Activated CD4-positive, alpha-beta T cell treated with anti-CD3 and anti-CD28 coated beads for 1 hour (primary cell): ENCODE data around the gene CRNN.

Source experiments
- DNase-seq: peaks from one replicate; pipeline ENCODE4 v3.0.0-alpha.2; 2020

Gene CRNN

DNA sequence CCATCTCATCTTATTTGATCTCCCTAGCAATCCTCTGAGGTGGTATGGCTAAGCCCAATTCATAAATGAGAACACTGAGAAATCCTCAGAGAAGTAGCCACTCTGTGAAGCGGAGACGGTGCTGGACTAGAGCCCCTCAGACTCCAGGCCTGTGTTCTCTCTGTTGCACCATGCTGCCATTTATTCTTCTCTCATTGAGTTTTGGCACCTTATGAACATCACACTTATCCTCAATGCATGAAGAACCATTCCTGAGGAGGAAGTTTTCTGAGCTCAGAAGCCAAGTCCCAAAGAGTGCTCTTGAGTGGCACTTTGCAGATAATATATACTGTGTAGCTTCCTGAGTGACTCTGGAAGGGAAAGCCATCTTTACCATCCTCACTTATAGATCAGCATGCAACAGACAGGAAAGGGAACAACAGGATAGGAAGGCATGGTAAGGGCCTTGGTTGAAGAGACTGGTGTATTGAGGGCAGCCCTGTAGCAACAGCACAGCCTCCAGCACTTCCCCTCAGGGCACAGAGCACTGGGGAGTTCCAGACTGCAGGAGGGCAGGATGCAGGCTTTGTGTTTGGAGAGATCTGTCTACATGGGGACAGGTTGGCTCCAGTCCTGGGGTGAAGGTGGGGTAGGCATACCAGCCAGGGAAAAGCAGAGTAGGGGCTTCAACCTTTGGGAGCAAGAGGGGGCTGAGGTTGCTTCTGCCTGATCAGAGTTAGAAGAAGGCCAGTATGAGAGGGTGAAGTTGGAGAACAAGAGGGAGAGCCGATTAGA, 1.6 kb upstream of the CRNN start:
- DNase-seq = no peak

DNA sequence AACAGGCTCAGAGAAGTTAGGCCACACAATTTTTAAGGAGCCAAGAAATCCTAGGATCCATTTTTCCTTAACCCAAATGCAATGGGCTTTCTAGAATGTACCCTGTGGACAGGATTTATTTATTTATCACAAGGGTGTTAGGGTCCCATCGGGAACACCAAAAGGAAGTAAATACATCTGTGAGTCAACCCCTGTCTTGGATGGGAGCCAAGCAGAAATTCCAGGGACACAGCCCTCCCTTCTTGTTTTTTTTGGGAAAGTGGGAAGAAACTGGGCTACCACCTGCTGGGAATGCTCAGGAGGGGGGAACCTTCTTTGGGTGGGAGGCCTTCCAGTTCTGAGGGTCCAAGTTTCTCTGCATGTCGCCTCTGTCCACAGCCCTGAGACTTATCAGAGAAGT, 1.3 kb downstream of the CRNN start:
- DNase-seq = no peak

DNA sequence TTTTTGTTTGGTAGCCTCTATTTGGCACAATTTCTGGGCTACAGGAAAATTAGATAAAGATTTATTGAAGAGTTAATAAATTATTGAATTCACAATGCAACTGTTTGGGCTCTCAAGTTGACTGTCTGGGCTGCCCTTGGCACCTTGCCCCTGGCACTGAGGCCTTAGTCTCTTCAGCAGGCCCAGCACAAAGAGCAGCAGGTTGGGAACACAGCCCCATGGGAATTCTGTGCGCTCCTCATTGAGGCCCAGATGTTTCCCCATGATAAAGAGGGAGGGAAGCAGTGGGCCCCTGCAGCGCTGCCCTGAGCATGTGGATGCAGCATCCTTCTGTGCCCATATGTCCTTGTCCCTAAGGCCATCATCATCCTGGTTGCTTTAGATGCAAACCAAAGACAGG, 2.9 kb downstream of the CRNN start:
- DNase-seq = no peak

DNA sequence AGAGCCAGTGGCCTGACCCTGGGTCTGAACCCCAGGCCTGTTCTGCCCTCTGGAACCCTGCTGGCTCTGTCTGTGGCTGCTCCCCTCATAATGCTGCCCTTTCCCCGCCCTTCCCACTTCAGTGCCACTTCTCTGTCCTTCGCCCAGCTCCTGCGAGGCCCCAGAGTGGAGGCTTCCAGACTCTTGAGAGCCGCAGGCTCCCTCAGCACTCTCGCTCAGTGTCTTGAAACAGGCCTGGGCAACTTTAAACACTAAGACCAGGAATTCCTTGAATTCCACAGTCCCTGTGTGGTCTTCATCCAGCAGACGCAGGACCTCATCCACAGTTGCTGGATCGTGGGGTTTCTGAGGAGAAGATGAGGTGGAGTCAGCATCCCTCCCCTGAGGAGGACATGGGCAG, 3.5 kb downstream of the CRNN start:
- DNase-seq = no peak

DNA sequence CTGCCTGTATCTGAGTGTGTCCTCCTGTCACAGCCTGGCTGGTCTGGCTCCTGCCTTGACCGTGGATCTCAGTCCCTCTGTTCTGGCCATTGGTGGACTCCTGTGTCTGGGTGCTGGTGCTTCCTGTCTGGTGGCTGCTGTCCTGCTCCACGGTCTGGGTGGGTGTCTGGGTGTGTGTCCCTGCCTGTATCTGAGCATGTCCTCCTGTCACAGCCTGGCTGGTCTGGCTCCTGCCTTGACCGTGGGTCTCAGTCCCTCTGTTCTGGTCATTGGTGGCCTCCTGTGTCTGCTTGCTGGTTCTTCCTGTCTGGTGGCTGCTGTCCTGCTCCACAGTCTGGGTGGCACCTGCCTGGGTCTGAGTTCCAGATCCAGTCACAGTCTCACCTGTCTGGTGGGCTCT, 4.0 kb downstream of the CRNN start:
- no peak for DNase-seq

DNA sequence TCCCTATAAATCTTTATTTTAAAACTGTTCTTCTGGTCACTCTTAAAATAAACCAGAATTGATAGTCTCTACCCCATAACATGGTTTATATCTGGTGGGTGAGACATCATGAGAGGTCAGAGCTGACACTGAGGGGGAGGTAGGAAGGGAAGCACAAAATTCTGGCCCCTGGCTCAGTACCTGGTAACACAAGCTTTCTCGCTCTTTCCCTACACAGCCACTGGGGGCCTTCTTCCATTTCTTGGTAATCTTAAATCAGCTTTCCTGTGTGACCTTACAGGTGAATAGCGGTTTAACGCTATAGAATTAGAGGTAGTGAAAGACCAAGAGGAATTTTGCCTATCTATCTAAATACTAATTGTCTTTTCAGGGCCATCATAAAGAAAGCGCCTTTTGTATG, 5.4 kb downstream of the CRNN start:
- no peak for DNase-seq

DNA sequence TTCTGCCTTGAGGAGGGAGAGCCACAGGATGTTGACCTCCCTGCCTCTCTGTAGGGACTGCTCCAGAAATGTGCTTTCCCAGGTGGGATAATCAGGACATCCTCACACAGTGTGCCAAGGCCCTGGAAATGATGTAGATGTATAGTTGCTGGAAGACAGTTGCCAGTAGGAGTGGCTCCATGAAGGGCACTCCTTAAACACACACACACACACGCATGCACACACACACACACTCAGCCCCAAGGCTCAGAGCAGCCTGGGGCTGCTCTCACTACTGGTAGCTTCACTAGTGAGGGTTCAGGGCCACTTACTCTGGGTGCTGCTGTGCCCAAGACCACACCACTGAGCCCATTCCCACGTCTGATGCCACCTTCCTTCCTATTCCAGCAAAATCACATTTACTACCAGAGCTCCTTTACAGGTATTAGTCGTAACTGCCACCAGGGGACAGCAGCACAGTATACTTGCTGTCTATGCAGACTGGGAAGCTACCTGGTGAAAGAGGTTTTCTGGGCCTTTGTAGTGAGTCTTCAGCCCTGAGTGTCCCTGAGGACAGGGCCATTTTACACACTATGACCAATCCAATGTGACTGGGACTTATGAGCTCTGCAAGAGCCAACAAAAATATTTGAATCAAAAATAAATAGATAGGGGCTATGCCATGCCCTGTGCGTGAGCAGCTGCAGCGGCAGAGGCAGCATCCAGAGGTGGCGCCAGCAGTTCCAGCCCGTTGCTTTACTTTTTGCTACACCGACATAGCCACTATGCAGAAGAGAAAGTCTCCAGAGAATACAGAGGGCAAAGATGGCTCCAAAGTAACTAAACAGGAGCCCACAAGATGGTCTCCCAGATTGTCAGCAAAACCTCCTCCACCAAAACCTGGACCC, 15.0 kb downstream of the CRNN start:
- DNase-seq = no peak

DNA sequence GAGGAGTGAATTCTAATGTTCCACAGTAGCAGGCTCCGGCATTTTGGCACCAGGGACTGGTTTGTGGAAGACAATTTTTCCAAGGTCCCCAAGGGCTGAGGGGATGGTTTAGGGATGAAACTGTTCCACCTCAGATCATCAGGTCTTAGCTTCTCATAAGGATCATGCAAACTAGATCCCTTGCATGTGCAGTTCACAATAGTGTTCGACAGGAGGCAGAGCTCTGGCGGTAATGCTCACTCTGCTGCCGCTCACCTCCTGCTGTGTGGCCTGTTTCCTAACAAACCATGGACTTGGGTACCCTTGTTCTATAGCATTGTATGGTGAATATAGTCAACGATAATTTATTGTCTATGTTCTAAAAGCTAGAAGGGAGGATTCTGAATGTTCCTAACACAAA, 16.6 kb downstream of the CRNN start:
- DNase-seq = no peak

DNA sequence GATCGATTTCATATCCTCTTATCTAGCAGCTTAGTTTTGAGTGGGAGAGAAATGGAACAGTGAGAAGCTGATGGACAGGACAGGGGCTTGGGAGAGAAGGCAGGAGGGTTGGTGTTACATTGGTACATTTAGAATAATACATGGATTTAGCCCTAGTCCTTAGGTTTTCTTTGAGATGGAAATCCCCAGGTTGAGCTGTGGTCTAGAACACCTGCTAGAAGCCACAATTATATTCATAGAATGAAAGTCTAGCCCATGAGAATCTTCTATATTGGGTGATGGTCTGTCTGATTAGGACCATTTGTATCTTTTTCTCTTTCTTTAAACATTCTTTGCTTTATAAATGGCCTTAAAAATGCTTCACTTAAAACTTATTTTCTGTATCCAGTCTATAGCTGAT, 19.9 kb downstream of the CRNN start:
- DNase-seq = no peak

DNA sequence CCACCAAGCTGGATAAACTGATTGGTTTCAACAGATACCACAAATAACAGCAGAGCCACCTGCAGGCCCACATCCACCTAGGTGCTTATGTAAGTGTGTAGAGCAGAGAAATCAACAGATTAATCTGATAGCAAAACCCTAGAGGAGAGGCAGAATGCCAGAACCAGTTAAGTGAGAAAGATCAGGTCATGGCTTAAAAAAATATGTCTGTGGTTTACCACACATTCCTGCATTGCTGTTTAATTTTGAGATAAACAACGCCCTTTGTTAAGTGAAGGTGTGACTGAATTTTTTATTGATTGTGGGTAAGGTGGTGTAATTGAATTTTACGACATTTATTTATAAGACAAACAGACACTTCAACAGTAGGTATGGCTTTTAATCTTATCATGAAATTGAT, 21.2 kb downstream of the CRNN start:
- no peak for DNase-seq

DNA sequence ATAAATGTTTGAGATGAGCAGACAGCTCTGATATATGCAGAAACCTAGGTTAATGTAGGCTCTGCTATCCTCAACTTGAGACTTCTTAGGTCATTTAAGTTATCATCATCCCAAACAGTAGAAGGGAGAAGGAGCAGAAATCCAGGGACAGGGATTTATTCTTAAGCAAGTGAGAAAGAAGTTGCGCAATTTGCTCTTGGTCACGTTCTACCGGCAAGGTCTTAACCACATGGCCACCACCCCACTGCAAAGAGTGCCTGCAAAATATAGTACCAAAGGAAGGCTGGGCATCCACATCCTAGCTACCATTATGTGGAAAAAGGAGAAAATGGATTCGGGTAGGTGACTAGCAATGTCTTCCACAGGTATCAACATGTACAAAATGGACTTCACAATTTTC, 25.2 kb downstream of the CRNN start:
- no peak for DNase-seq

DNA sequence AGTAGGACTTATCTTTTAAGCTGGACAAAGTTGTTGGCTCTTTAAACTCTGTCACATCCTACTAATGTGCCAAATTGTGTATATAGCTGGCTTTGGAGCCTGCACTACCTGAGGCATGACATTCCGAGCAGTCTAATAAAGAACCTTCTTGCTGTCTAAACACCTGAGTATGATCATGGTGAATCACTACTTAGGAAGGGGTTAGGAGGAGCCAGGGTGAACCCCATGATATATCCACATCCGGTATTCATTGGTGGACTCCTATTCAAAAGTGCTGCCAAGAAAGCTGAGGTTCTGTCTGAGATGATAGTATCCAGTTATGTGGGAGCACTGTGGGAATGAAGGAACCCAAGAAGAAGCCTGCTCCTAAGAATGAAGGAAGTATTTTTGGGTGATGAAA, 27.1 kb downstream of the CRNN start:
- DNase-seq = no peak

DNA sequence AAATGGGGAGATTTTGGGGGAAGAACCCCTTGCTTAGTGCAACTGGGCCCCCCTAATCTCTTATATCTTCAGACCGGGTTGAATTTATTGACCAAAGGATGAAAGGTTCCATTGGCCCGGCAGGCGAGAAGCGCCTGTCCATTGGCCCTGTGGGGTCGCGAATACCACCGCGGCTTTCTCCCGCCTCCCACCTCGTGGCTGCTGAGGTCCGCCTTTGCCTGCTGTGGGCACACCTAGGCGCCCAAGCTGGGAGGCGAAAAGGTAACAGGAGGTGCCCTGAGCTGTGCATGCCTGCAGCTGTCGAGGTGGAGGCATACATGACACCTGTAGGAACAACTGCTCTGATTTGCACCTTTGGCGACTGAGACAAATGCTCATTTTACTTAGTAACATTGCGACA, 33.1 kb downstream of the CRNN start:
- no peak for DNase-seq

DNA sequence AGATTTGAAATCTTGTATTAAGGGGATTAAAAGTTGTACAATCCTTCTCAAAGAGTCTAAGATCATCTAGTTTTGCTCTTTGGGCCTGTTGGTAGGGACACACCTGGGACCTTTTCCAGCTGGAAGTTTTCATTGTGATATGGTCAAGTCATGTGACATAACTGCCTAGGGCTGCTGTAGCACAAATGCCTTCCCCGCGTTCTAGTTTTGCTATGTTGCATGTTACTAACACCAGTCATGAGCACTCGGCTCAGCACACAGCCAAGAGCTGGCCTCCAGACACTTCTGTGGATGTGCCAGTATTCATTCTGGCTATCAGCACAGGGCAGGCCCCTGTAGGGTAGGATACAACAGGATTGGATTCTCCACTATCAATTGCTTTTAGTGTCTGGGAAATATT, 39.6 kb downstream of the CRNN start:
- no peak for DNase-seq

DNA sequence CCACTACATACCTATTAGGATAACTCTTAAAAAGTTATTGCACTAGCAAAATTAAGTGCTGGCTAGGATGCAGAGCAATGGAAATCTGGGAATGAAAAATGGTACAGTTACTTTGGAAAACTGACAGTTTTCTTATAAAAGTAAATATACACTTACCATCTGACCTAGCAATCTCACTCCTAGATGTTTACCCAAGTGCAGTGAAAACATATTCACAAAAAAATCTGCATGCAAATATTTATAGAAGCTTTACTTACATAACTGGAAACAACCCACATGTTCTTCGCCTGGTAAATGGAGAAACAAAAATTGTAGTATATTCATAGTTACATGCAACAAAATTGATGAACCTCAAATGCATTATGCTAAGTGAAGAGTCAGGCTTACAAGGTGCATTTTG, 41.4 kb downstream of the CRNN start:
- DNase-seq = no peak

DNA sequence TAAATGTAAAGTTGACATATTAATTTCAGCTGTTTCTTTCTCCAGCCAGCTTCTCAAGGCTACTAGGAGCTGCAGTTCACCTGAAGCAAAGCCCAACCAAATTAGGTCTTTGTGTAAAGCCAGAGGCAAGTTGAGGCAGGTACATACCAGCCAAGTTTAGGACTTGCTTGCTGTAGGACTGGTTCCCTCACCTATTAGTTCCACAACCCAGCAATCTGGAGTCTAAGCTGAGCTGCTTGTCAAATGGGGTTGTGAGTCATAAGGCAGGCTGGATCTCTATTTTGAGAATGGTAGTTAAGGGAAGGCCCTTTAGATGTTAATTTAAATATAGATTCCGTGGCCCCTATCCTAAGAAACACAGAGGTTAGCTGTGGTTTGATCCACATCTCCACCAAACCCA, 46.6 kb downstream of the CRNN start:
- DNase-seq = no peak

DNA sequence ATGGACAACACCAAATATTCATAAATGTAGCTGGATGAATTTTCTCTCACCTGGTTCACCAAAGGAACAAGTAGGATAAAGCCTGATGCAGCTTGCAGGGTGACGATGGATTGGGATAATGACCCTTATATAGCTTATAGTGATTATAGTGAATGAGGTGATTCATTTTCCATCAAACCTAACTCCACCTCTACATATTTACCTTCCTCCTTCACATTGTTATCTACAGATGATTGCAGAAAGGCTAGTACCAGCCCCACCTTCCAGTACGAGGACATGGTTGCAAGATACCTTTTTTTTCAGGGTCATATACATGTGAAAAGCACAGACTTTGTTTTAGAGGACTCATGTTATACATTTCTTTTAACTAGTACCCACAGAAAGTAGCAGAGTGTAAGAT, 54.2 kb downstream of the CRNN start, which contains the start of gene FLG2:
TSS of gene FLG2 (minus strand) at position 101 of the 400 bp plus-strand sequence. CDS start 1,122 bp downstream, outside the sequence.
- no peak for DNase-seq
